Epithelial cell of esophagus (primary cell): ENCODE results near the gene ITPR2.

Experiments
- DNase-seq: peaks from one replicate; pipeline ENCODE4 v3.0.0; 2010; ENCODE audit warnings: low read depth
- H3K4me3 ChIP-seq: 2 replicates; pipeline ENCODE4 v1.5.1; 2011; ENCODE audit warnings: mild to moderate bottlenecking, low read length, control low read depth
- CTCF ChIP-seq: IDR thresholded peaks from 2 replicates; pipeline ENCODE4 v1.5.1; 2011; ENCODE audit warnings: low read depth, mild to moderate bottlenecking, low read length, control low read depth, inconsistent platforms; ENCODE audit not compliant: insufficient read depth; ENCODE audit errors: missing control alignments

The ITPR2 gene

DNA sequence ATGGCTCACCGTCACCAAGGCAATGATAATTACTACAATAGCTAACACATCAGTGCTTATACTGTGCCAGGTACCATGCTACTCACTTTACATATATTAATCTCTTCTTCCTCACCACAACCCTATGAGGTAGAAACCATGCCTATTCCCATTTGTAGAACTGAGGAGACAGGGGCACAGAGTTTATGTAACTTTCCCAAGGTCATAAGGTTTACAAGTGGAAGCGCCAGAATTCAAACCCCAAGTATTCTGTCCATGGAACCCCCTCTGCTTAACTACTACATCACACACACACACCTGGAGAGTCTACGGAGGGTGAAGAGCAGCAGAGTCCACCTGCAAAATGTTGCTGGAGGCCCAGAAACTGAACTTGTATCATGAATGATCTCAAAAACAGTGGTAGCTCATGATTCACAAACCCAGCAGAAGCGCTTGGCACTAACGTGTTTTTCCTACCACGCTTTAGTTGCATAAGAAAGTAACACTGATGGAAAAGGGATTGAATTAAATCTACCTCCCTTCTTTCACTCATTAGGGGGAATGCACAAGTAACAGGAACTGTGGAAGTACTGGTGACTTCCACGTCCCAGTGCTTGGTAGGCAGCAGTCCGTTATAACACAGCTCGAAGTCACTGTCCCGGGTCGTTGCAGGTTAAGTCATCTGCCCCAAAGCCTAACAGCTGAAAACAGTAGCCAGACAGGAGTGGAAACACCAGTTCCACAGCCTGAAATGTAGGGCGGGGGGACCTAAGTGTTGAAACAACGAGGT lies 2.0 kb downstream of the ITPR2 start:
- no peak overlapping the region for H3K4me3 ChIP-seq
- DNase-seq = no peak

GRCh38 chr12:26830363-26830762 lies 2.6 kb downstream of the ITPR2 start:
- no peak overlapping the region for H3K4me3 ChIP-seq
- DNase-seq = no peak

More for the DNA sequence above, 2.0 kb downstream of the ITPR2 start:
- no peak for TF ChIP-seq CTCF

GRCh38 chr12:26828280-26829073 lies 4.5 kb downstream of the ITPR2 start:
- no peak overlapping the region for H3K4me3 ChIP-seq
- TF ChIP-seq CTCF = no peak
- no peak for DNase-seq

More at GRCh38 chr12:26830363-26830762, 2.6 kb downstream of the ITPR2 start:
- no peak for TF ChIP-seq CTCF

GRCh38 chr12:26826437-26826836 lies 6.6 kb downstream of the ITPR2 start:
- no peak overlapping the region for H3K4me3 ChIP-seq
- TF ChIP-seq CTCF = no peak

GRCh38 chr12:26825459-26826016 lies 7.5 kb downstream of the ITPR2 start:
- TF ChIP-seq CTCF = no peak
- H3K4me3 ChIP-seq = no peak overlapping the region
- DNase-seq = no peak

More at GRCh38 chr12:26826437-26826836, 6.6 kb downstream of the ITPR2 start:
- no peak for DNase-seq

- no peak for TF ChIP-seq CTCF
Observed at GRCh38 chr12:26823390-26823789, 9.6 kb downstream of the ITPR2 start.

More at GRCh38 chr12:26823390-26823789, 9.6 kb downstream of the ITPR2 start:
- peak; percentile 52 for DNase-seq
- no peak overlapping the region for H3K4me3 ChIP-seq
